ENCODE data around the gene MRPL37. TPM values are rescaled to one million over a fixed set of nuclear protein-coding genes. Genes with fewer than 3 reads are reported as not detected.

Gene MRPL37
- total RNA-seq, 2 donors from 2014 or later: 43.2 to 55.0 TPM

DNA sequence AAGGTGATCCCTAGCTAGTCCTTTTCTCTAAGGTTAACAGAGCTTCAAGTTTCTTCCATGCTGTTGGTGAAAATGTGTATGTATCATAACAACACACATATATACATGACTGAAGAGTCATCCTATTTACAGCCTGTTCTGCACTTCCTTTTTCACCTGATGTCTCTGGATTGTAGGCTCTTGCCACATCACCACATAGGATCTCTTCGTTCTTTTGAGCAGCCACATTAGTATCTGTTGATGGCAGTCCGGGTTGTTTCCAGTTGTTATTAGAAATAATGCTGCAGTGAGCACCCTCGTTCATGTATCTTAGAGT is 19.7 kb downstream of the MRPL37 start:
- Histone ChIP-seq H3K4me3 (no peak overlapping the region), H3K27ac (peak overlapping the region; percentile 40 to 62), H3K9me3 (no peaks in the 10 kb centered on the region), H3K27me3 (replicated peaks; ENCODE audit: insufficient read depth) (no peaks in the 10 kb centered on the region), H3K36me3 (peaks cover 38% of the 10 kb centered on the region), H3K4me1 (ENCODE audit: control insufficient read depth in 1 of 2, low read depth in 2 of 2) (peaks cover 12 to 21% of the 10 kb centered on the region in 2 donors)
- no peak for TF ChIP-seq CTCF (IDR thresholded peaks at IDR 0.05)
- ATAC-seq (ENCODE audit: insufficient number of reproducible peaks, low FRiP score, low read depth) (no peak), DNase-seq (ENCODE audit: low spot score) (no peak)

DNA sequence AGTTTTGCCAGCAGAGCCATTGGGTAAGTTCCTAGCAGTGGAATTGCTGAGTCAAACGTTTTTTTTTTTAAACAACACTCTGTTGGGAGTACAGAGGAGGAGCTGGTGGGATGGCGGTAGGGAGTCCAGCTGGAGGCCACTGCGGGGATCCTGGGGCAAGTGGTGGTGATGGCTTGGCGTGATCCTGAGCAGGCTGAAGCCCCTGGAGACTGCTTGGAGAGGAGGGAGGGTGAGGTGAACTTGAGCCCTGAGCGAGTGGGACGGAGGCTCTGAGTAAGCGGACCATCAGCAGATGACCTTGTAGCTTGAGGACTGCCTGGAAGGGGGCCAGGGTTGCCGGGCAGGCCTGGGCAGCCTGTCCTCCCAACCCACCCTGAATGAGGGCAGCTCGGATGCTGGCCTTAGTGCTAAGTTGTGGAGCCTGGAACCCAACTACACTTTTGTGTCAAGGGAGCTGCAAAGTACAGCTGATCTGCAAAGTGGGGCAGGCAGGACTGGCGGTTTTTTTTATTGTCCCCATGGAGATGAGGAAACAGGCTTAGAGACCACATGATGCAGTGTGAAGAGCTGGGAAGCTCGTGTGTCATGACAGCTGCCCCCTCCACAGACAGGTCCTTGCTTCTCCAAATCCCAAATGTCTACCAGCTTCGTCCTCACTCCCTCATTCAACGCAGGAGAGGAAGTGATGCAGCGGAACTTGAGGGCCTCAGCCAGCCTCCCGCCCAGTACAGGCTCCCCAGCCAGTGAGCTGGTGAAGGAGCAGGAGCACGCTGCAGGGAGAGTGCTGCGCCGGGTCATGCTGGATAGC is 20.2 kb downstream of the MRPL37 start:
- H3K4me1 ChIP-seq (ENCODE audit: control insufficient read depth in 1 of 2, low read depth in 2 of 2): peaks cover 12 to 21% of the 10 kb centered on the region in 2 donors
- H3K27me3 ChIP-seq (replicated peaks; ENCODE audit: insufficient read depth): no peaks in the 10 kb centered on the region
- no peak for DNase-seq (ENCODE audit: low spot score)
- peak overlapping the region; percentile 40 to 62 for H3K27ac ChIP-seq
- peak overlapping the region; percentile 33 for H3K4me3 ChIP-seq
- TF ChIP-seq CTCF (IDR thresholded peaks at IDR 0.05): no peak
- H3K9me3 ChIP-seq: no peaks in the 10 kb centered on the region
- H3K36me3 ChIP-seq: peaks cover 33% of the 10 kb centered on the region
- no peak for ATAC-seq (ENCODE audit: insufficient number of reproducible peaks, low FRiP score, low read depth)

- TF ChIP-seq CTCF (IDR thresholded peaks at IDR 0.05): no peak
- no peaks in the 10 kb centered on the region for H3K27me3 ChIP-seq (replicated peaks; ENCODE audit: insufficient read depth)
- peaks cover 12 to 21% of the 10 kb centered on the region in 2 donors for H3K4me1 ChIP-seq (ENCODE audit: control insufficient read depth in 1 of 2, low read depth in 2 of 2)
- DNase-seq (ENCODE audit: low spot score) (no peak), ATAC-seq (ENCODE audit: insufficient number of reproducible peaks, low FRiP score, low read depth) (no peak)
- H3K27ac ChIP-seq: peak overlapping the region in 1 of 2 donors; percentile 62
- H3K4me3 ChIP-seq: peak overlapping the region; percentile 33
- H3K36me3 ChIP-seq: peaks cover 22% of the 10 kb centered on the region
- H3K9me3 ChIP-seq: no peaks in the 10 kb centered on the region
Measured at GRCh38 chr1:54221113-54221834, 21.3 kb downstream of the MRPL37 start.

DNA sequence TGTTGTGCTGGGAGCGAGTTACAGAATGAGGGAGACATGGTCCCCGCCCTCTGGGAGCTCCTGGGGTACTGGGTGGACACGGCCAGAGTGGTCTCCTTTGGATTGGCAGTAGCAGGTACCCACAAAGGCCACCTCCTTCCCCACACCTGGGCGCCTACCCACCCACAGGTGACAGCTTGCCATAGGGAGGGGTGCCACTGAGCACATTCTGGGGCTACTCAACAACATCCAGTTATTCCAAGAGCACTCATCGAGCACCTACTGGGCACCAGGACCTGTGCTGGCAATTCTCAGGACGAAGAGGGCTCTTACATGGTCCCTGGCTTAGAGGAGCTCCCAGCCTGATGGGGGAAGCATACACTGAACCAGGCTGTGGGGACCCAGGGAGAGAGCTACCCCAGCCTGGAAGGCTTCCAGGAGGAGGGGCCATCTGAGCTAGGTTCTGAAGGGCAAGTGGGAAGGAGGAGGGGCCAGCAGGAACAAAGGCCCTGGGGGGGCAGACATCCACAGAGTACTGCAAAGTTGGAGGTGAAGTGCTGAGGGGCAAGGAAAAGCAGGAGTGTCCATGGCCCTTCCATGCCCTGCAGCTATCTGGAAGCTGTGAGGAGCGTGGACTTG is 22.0 kb downstream of the MRPL37 start:
- Histone ChIP-seq H3K27ac (no peak overlapping the region), H3K36me3 (peaks cover 15% of the 10 kb centered on the region)

More for the DNA sequence above, 22.0 kb downstream of the MRPL37 start:
- H3K4me1 ChIP-seq (ENCODE audit: control insufficient read depth in 1 of 2, low read depth in 2 of 2): peaks cover 12 to 22% of the 10 kb centered on the region in 2 donors
- no peak for TF ChIP-seq CTCF (IDR thresholded peaks at IDR 0.05)
- DNase-seq (ENCODE audit: low spot score) (no peak), ATAC-seq (ENCODE audit: insufficient number of reproducible peaks, low FRiP score, low read depth) (no peak)
- H3K9me3 ChIP-seq: no peaks in the 10 kb centered on the region
- H3K4me3 ChIP-seq: no peak overlapping the region
- no peaks in the 10 kb centered on the region for H3K27me3 ChIP-seq (replicated peaks; ENCODE audit: insufficient read depth)
